ENCODE measurements around the gene IFNL3. TPM values are rescaled to one million over a fixed set of nuclear protein-coding genes. Genes with fewer than 3 reads are reported as not detected.

IFNL3 gene
- total RNA-seq, 1 donor from 2014 or later, result not detected

DNA sequence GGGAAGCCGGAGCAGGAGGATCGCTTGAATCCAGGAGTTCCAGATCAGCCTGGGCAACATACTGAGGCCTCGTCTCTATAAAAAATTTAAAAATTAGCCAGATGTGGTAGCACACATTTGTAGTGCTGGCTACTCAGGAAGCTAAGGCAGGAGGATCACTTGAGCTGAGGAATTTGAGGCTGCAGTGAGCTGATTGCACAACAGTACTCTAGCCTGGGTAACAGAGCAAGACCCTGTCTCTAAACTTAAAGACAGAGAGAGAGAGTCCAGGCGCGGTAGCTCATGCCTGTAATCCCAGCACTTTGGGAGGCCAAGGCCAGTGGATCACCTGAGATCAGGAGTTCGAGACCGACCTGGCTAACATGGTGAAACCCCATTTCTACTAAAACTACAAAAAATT lies 4.4 kb downstream of the IFNL3 start:
- Mint-ChIP-seq H3K27ac (ENCODE audit: unreplicated experiment) (no peak overlapping the region), H3K4me3 (ENCODE audit: unreplicated experiment) (no peak overlapping the region), H3K36me3 (ENCODE audit: low read depth, unreplicated experiment) (no peaks in the 10 kb centered on the region), H3K9me3 (ENCODE audit: unreplicated experiment) (no peaks in the 10 kb centered on the region), H3K4me1 (ENCODE audit: low read depth, unreplicated experiment) (no peaks in the 10 kb centered on the region), H3K27me3 (ENCODE audit: low read depth, unreplicated experiment) (peaks cover 50% of the 10 kb centered on the region)
- FAIRE-seq (no peak), DNase-seq (ENCODE audit: low read depth) (no peak)
- TF ChIP-seq, protein P1, sequence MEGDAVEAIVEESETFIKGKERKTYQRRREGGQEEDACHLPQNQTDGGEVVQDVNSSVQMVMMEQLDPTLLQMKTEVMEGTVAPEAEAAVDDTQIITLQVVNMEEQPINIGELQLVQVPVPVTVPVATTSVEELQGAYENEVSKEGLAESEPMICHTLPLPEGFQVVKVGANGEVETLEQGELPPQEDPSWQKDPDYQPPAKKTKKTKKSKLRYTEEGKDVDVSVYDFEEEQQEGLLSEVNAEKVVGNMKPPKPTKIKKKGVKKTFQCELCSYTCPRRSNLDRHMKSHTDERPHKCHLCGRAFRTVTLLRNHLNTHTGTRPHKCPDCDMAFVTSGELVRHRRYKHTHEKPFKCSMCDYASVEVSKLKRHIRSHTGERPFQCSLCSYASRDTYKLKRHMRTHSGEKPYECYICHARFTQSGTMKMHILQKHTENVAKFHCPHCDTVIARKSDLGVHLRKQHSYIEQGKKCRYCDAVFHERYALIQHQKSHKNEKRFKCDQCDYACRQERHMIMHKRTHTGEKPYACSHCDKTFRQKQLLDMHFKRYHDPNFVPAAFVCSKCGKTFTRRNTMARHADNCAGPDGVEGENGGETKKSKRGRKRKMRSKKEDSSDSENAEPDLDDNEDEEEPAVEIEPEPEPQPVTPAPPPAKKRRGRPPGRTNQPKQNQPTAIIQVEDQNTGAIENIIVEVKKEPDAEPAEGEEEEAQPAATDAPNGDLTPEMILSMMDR (IDR thresholded peaks at IDR 0.05; ENCODE audit: insufficient read depth, low read depth, low read length), result no peak
- TF ChIP-seq EZH2 (IDR thresholded peaks at IDR 0.05; ENCODE audit: insufficient read depth, low read length), result no peak
- peaks cover 5% of the 10 kb centered on the region for H3K27me3 ChIP-seq (ENCODE audit: insufficient read depth, low read length)
- no peak overlapping the region for H3K4me2 ChIP-seq (ENCODE audit: low read length)
- no peak overlapping the region for H2AFZ ChIP-seq (ENCODE audit: low read depth, low read length)
- H3K4me1 ChIP-seq (ENCODE audit: insufficient read depth, low read length), result no peaks in the 10 kb centered on the region
- H3K4me3 ChIP-seq (ENCODE audit: insufficient read depth, low read depth, low read length), result no peak overlapping the region
- no peaks in the 10 kb centered on the region for H3K79me2 ChIP-seq (ENCODE audit: insufficient read depth, low read length)
- H3K9me3 ChIP-seq (ENCODE audit: insufficient read depth, low read depth, low read length), result no peaks in the 10 kb centered on the region
- no peaks in the 10 kb centered on the region for H3K36me3 ChIP-seq (ENCODE audit: insufficient read depth, low read length)
- H3K9ac ChIP-seq (ENCODE audit: low read length), result no peak overlapping the region
- H4K20me1 ChIP-seq (ENCODE audit: insufficient read depth, low read length), result no peaks in the 10 kb centered on the region
- H3K27ac ChIP-seq (ENCODE audit: low read depth, low read length), result no peak overlapping the region

DNA sequence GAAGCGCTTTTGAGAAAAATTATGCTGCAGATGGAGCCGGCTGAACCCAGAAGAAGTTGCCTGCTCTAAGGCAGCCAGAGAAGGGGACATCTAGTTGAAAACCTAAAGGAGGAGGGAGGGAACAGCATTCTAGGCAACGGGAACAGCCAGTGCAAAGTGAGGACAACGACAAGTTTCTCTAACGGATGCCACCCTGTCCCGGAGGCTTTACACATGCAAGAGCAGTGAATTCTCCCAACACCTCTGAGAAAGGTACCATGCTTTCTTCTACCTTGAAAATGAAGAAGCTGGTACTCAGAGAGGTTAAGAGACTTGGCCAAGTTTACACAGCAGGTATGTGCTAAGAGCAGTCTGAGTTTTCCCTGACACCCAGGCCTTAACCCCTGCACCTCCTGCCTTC lies 5.9 kb downstream of the IFNL3 start:
- H3K27me3 Mint-ChIP-seq (ENCODE audit: low read depth, unreplicated experiment), result peaks cover 53% of the 10 kb centered on the region
- no peaks in the 10 kb centered on the region for H3K9me3 Mint-ChIP-seq (ENCODE audit: unreplicated experiment)
- H3K4me2 ChIP-seq (ENCODE audit: low read length), result no peak overlapping the region
- no peak overlapping the region for H2AFZ ChIP-seq (ENCODE audit: low read depth, low read length)
- H3K9ac ChIP-seq (ENCODE audit: low read length), result no peak overlapping the region
- no peak overlapping the region for H3K4me3 Mint-ChIP-seq (ENCODE audit: unreplicated experiment)
- DNase-seq (ENCODE audit: low read depth) (no peak), FAIRE-seq (no peak)
- no peaks in the 10 kb centered on the region for H3K36me3 Mint-ChIP-seq (ENCODE audit: low read depth, unreplicated experiment)
- no peaks in the 10 kb centered on the region for H3K4me1 ChIP-seq (ENCODE audit: insufficient read depth, low read length)
- H3K4me1 Mint-ChIP-seq (ENCODE audit: low read depth, unreplicated experiment), result no peaks in the 10 kb centered on the region
- H3K27ac ChIP-seq (ENCODE audit: low read depth, low read length), result no peak overlapping the region
- no peaks in the 10 kb centered on the region for H3K79me2 ChIP-seq (ENCODE audit: insufficient read depth, low read length)
- no peaks in the 10 kb centered on the region for H3K36me3 ChIP-seq (ENCODE audit: insufficient read depth, low read length)
- no peaks in the 10 kb centered on the region for H3K9me3 ChIP-seq (ENCODE audit: insufficient read depth, low read depth, low read length)
- peaks cover 6% of the 10 kb centered on the region for H3K27me3 ChIP-seq (ENCODE audit: insufficient read depth, low read length)
- TF ChIP-seq, protein P1 (IDR thresholded peaks at IDR 0.05; ENCODE audit: insufficient read depth, low read depth, low read length), result no peak
- TF ChIP-seq EZH2 (IDR thresholded peaks at IDR 0.05; ENCODE audit: insufficient read depth, low read length), result no peak
- H4K20me1 ChIP-seq (ENCODE audit: insufficient read depth, low read length), result no peaks in the 10 kb centered on the region
- H3K27ac Mint-ChIP-seq (ENCODE audit: unreplicated experiment), result no peak overlapping the region
- H3K4me3 ChIP-seq (ENCODE audit: insufficient read depth, low read depth, low read length), result no peak overlapping the region

DNA sequence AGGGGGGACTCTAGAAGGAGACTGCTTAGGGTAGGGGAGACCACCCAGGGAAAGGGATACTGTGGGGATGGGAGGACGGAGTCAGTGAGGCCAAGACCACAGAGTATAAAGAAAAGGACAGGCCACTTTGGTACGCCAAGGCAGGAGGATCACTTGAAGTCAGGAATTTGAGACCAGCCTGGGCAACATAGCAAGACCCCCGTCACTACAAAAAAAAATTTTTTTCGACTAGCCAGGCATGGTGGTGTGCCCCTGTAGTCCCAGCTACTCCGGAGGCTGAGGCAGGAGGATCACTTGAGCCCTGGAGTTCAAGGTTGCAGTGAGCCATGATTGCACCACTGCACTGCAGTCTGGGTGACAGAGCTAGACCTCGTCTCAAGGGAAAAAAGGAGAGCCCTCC lies 6.6 kb downstream of the IFNL3 start:
- Mint-ChIP-seq H3K9me3 (ENCODE audit: unreplicated experiment) (no peaks in the 10 kb centered on the region), H3K36me3 (ENCODE audit: low read depth, unreplicated experiment) (no peaks in the 10 kb centered on the region), H3K4me3 (ENCODE audit: unreplicated experiment) (no peak overlapping the region), H3K27ac (ENCODE audit: unreplicated experiment) (no peak overlapping the region), H3K27me3 (ENCODE audit: low read depth, unreplicated experiment) (peaks cover 55% of the 10 kb centered on the region), H3K4me1 (ENCODE audit: low read depth, unreplicated experiment) (no peaks in the 10 kb centered on the region)
- Histone ChIP-seq H4K20me1 (ENCODE audit: insufficient read depth, low read length) (no peaks in the 10 kb centered on the region), H3K4me3 (ENCODE audit: insufficient read depth, low read depth, low read length) (no peak overlapping the region), H3K4me1 (ENCODE audit: insufficient read depth, low read length) (no peaks in the 10 kb centered on the region), H3K27ac (ENCODE audit: low read depth, low read length) (no peak overlapping the region), H2AFZ (ENCODE audit: low read depth, low read length) (no peak overlapping the region), H3K79me2 (ENCODE audit: insufficient read depth, low read length) (no peaks in the 10 kb centered on the region), H3K36me3 (ENCODE audit: insufficient read depth, low read length) (no peaks in the 10 kb centered on the region), H3K9me3 (ENCODE audit: insufficient read depth, low read depth, low read length) (no peaks in the 10 kb centered on the region), H3K27me3 (ENCODE audit: insufficient read depth, low read length) (peaks cover 6% of the 10 kb centered on the region), H3K4me2 (ENCODE audit: low read length) (no peak overlapping the region), H3K9ac (ENCODE audit: low read length) (no peak overlapping the region)
- DNase-seq (ENCODE audit: low read depth) (no peak), FAIRE-seq (no peak)
- TF ChIP-seq, protein P1 (IDR thresholded peaks at IDR 0.05; ENCODE audit: insufficient read depth, low read depth, low read length), result no peak
- no peak for TF ChIP-seq EZH2 (IDR thresholded peaks at IDR 0.05; ENCODE audit: insufficient read depth, low read length)

Measured in astrocyte (in vitro differentiated cells and primary cell).